Brain pericyte (primary cell): Measurements from ENCODE around the gene COL18A1.
"Not testable (repeated sequence)": the region's sequence is repeated elsewhere in the genome, so short reads cannot be mapped to it uniquely, and the experiment has no call there.

Experiments used
- DNase-seq: peaks from one replicate; pipeline ENCODE4 v3.0.0-alpha.2; 2012; ENCODE audit warnings: low read depth, low spot score

Gene COL18A1

GRCh38 chr21:45367402-45368351 lies 37.3 kb upstream of the COL18A1 start:
- DNase-seq, result no peak

- not testable (repeated sequence) for DNase-seq
Measured at GRCh38 chr21:45369018-45369417, 35.9 kb upstream of the COL18A1 start.

- DNase-seq, result no peak
Measured at GRCh38 chr21:45370575-45370974, 34.4 kb upstream of the COL18A1 start.

GRCh38 chr21:45371081-45371480 lies 33.9 kb upstream of the COL18A1 start:
- DNase-seq, result no peak

GRCh38 chr21:45371655-45372054 lies 33.3 kb upstream of the COL18A1 start:
- no peak for DNase-seq

- no peak for DNase-seq
Measured at GRCh38 chr21:45372732-45373355, 32.1 kb upstream of the COL18A1 start.

- no peak for DNase-seq
Measured at GRCh38 chr21:45373991-45374816, 30.8 kb upstream of the COL18A1 start.

- DNase-seq, result no peak
Measured at GRCh38 chr21:45374826-45375455, 30.0 kb upstream of the COL18A1 start.

GRCh38 chr21:45376459-45377324 lies 28.3 kb upstream of the COL18A1 start:
- no peak for DNase-seq

- no peak for DNase-seq
Measured at GRCh38 chr21:45377325-45377709, 27.6 kb upstream of the COL18A1 start.

GRCh38 chr21:45377866-45378257 lies 27.1 kb upstream of the COL18A1 start:
- no peak for DNase-seq

GRCh38 chr21:45378258-45378966 lies 26.6 kb upstream of the COL18A1 start:
- peak; percentile 74 for DNase-seq

- DNase-seq, result no peak
Measured at GRCh38 chr21:45379171-45379900, 25.6 kb upstream of the COL18A1 start.

- no peak for DNase-seq
Measured at GRCh38 chr21:45379901-45380330, 25.0 kb upstream of the COL18A1 start.

GRCh38 chr21:45380566-45380965 lies 24.4 kb upstream of the COL18A1 start:
- DNase-seq, result no peak

GRCh38 chr21:45381036-45381787 lies 23.8 kb upstream of the COL18A1 start:
- no peak for DNase-seq

GRCh38 chr21:45381865-45382696 lies 22.9 kb upstream of the COL18A1 start:
- no peak for DNase-seq

- DNase-seq, result no peak
Measured at GRCh38 chr21:45382697-45382997, 22.3 kb upstream of the COL18A1 start.
